ENCODE results near the gene ADAM12. TPM values are rescaled to one million over a fixed set of nuclear protein-coding genes. Genes with fewer than 3 reads are reported as not detected.
"Not testable (repeated sequence)": the region's sequence is repeated elsewhere in the genome, so short reads cannot be mapped to it uniquely, and the experiment has no call there.

Gene ADAM12
- polyA plus RNA-seq, 1 donor: 2.2 TPM

DNA sequence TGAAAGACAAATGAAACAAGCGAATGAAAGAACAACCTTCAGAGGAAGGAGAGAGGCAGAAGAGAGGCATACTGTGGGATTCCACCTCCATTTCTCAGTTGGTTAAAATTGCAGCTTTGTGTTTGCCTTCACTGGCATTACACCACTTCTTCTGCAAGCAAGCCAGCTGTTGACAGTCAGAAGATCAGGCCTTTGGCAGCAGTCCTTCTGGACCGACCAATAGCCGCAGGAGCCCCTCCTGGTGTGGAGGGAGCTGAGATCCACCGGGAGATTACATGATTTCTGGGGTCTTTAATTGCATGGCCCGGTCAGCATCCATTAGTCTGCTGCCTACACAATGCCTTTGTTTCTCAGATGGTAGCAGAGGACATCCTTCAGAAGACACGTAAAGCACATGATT, 206.7 kb downstream of the ADAM12 start:
- Histone ChIP-seq H3K4me1 (ENCODE audit: control insufficient read depth, insufficient read depth, low read length) (no peaks in the 10 kb centered on the region), H3K36me3 (ENCODE audit: control insufficient read depth, insufficient read depth, low read length) (no peaks in the 10 kb centered on the region), H3K27me3 (ENCODE audit: control insufficient read depth, insufficient read depth, low read length) (no peaks in the 10 kb centered on the region), H3K9me3 (ENCODE audit: control insufficient read depth, low read depth, low read length) (no peaks in the 10 kb centered on the region), H3K4me3 (ENCODE audit: low read length) (no peak overlapping the region), H3K27ac (ENCODE audit: low read length) (no peak overlapping the region)
- DNase-seq: no peak
- WGBS (ENCODE audit: insufficient coverage, low lambda C conversion rate): 100% methylated on average over 1 of the region's 6 CpGs

GRCh38 chr10:126179637-126180036, 208.6 kb downstream of the ADAM12 start:
- Histone ChIP-seq H3K4me3 (ENCODE audit: low read length) (no peak overlapping the region), H3K27me3 (ENCODE audit: control insufficient read depth, insufficient read depth, low read length) (no peaks in the 10 kb centered on the region), H3K27ac (ENCODE audit: low read length) (no peak overlapping the region), H3K9me3 (ENCODE audit: control insufficient read depth, low read depth, low read length) (no peaks in the 10 kb centered on the region), H3K36me3 (ENCODE audit: control insufficient read depth, insufficient read depth, low read length) (no peaks in the 10 kb centered on the region), H3K4me1 (ENCODE audit: control insufficient read depth, insufficient read depth, low read length) (no peaks in the 10 kb centered on the region)
- no peak for DNase-seq
- 100% methylated on average over 1 of the region's 7 CpGs for WGBS (ENCODE audit: insufficient coverage, low lambda C conversion rate)

DNA sequence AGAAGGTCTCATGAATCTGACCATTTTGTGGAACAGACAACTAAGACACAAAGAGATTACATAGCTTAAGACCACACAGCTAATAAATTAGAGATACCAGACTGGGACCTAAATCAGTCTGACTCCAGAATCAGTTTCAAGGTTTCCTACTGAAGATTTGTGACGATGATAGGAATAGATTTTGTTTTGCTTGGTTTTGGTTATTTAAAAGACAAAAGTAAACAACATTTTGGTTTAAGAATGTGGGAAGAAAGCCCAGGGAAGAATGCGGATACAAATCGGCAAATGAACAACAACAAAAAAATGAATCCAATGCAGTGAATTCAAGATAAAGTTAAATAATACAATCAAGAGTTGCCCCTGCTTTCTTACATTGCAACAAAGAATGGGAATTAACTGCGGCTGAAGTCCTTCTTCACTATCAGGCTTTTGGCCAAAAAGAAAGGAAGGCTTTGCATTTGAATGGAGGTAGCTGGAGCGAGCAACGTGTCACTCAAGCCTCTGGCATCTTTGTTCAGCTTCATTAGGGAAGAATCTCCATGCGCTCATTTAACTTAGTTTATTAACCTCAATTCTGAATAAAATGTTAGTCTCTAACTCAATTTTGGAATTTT, 210.8 kb downstream of the ADAM12 start:
- DNase-seq: no peak
- H3K4me3 ChIP-seq (ENCODE audit: low read length): no peak overlapping the region
- H3K4me1 ChIP-seq (ENCODE audit: control insufficient read depth, insufficient read depth, low read length): no peaks in the 10 kb centered on the region
- no peaks in the 10 kb centered on the region for H3K9me3 ChIP-seq (ENCODE audit: control insufficient read depth, low read depth, low read length)
- WGBS (ENCODE audit: insufficient coverage, low lambda C conversion rate): 82% methylated on average over 3 of the region's 7 CpGs
- H3K27ac ChIP-seq (ENCODE audit: low read length): no peak overlapping the region
- no peaks in the 10 kb centered on the region for H3K36me3 ChIP-seq (ENCODE audit: control insufficient read depth, insufficient read depth, low read length)
- H3K27me3 ChIP-seq (ENCODE audit: control insufficient read depth, insufficient read depth, low read length): no peaks in the 10 kb centered on the region

GRCh38 chr10:126175641-126176262, 212.5 kb downstream of the ADAM12 start:
- Histone ChIP-seq H3K4me3 (ENCODE audit: low read length) (no peak overlapping the region), H3K4me1 (ENCODE audit: control insufficient read depth, insufficient read depth, low read length) (no peaks in the 10 kb centered on the region), H3K36me3 (ENCODE audit: control insufficient read depth, insufficient read depth, low read length) (no peaks in the 10 kb centered on the region), H3K9me3 (ENCODE audit: control insufficient read depth, low read depth, low read length) (no peaks in the 10 kb centered on the region), H3K27ac (ENCODE audit: low read length) (no peak overlapping the region), H3K27me3 (ENCODE audit: control insufficient read depth, insufficient read depth, low read length) (no peaks in the 10 kb centered on the region)
- no peak for DNase-seq
- 68% methylated on average over 3 of the region's 14 CpGs for WGBS (ENCODE audit: insufficient coverage, low lambda C conversion rate)

DNA sequence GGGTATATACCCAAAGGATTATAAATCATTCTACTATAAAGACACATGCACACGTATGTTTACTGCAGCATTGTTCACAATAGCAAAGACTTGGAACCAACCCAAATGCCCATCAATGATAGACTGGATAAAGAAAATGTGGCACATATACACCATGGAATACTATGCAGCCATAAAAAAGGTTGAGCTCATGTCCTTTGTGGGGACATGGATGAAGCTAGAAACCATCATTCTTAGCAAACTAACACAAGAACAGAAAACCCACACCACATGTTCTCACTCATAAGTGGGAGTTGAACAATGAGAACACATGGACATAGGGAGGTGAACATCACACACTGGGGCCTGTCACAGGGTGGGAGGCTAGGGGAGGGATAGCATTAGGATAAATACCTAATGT, 215.5 kb downstream of the ADAM12 start:
- WGBS (ENCODE audit: insufficient coverage, low lambda C conversion rate): no CpG with 5 or more reads among the region's 1 CpG
- not testable (repeated sequence) for H3K9me3 ChIP-seq (ENCODE audit: control insufficient read depth, low read depth, low read length); H3K27ac ChIP-seq (ENCODE audit: low read length); DNase-seq; H3K27me3 ChIP-seq (ENCODE audit: control insufficient read depth, insufficient read depth, low read length); H3K4me1 ChIP-seq (ENCODE audit: control insufficient read depth, insufficient read depth, low read length); H3K4me3 ChIP-seq (ENCODE audit: low read length); H3K36me3 ChIP-seq (ENCODE audit: control insufficient read depth, insufficient read depth, low read length)

DNA sequence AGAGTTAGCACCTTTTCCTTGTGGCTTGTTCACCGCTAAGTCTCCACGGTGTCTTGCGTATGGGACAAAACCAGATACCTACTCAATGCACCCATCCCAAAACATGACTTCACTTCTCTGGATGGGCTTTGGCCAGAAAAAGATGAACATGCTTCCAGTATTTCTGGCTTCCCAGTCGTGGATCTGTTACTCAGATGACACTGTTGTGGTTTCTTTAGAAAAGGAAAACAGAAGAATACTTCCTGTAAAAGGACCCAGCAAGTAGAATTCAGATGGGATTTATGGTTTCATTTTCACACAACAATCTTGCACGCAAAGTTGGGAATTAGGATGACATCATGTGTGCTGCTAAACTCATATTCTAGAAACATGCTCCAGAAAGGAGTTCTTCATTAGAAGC, 216.7 kb downstream of the ADAM12 start:
- no peaks in the 10 kb centered on the region for H3K4me1 ChIP-seq (ENCODE audit: control insufficient read depth, insufficient read depth, low read length)
- no peaks in the 10 kb centered on the region for H3K36me3 ChIP-seq (ENCODE audit: control insufficient read depth, insufficient read depth, low read length)
- H3K9me3 ChIP-seq (ENCODE audit: control insufficient read depth, low read depth, low read length): no peaks in the 10 kb centered on the region
- H3K27me3 ChIP-seq (ENCODE audit: control insufficient read depth, insufficient read depth, low read length): no peaks in the 10 kb centered on the region
- DNase-seq: peak; percentile 16 to 25
- H3K27ac ChIP-seq (ENCODE audit: low read length): no peak overlapping the region
- H3K4me3 ChIP-seq (ENCODE audit: low read length): no peak overlapping the region
- no CpG with 5 or more reads among the region's 5 CpGs for WGBS (ENCODE audit: insufficient coverage, low lambda C conversion rate)

GRCh38 chr10:126170776-126171175, 217.5 kb downstream of the ADAM12 start:
- Histone ChIP-seq H3K27me3 (ENCODE audit: control insufficient read depth, insufficient read depth, low read length) (no peaks in the 10 kb centered on the region), H3K27ac (ENCODE audit: low read length) (no peak overlapping the region), H3K4me1 (ENCODE audit: control insufficient read depth, insufficient read depth, low read length) (no peaks in the 10 kb centered on the region), H3K4me3 (ENCODE audit: low read length) (no peak overlapping the region), H3K36me3 (ENCODE audit: control insufficient read depth, insufficient read depth, low read length) (no peaks in the 10 kb centered on the region), H3K9me3 (ENCODE audit: control insufficient read depth, low read depth, low read length) (no peaks in the 10 kb centered on the region)
- no peak for DNase-seq
- WGBS (ENCODE audit: insufficient coverage, low lambda C conversion rate): no CpG with 5 or more reads among the region's 2 CpGs

DNA sequence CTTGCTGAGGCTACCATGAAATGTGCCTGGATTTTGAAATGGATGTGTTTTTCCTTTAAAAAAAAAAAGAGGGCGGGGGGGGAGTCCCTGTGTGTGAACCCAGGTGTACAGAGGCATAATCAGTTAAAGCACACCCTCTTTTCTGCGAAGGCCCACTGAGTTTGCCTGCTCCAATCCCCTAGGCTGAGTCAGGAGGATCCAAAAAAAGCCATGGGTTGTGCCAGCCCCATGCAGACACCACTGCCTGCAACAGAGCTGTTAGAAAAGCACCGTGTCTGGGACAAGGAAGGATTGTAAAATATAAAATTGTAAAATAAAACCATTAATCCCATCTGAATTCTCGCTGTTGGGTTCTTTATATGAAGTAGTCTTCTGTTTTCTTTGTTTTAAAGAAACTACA, 217.9 kb downstream of the ADAM12 start:
- no peak overlapping the region for H3K27ac ChIP-seq (ENCODE audit: low read length)
- H3K4me1 ChIP-seq (ENCODE audit: control insufficient read depth, insufficient read depth, low read length): no peaks in the 10 kb centered on the region
- no peak for DNase-seq
- no CpG with 5 or more reads among the region's 4 CpGs for WGBS (ENCODE audit: insufficient coverage, low lambda C conversion rate)
- H3K4me3 ChIP-seq (ENCODE audit: low read length): no peak overlapping the region
- no peaks in the 10 kb centered on the region for H3K27me3 ChIP-seq (ENCODE audit: control insufficient read depth, insufficient read depth, low read length)
- H3K9me3 ChIP-seq (ENCODE audit: control insufficient read depth, low read depth, low read length): no peaks in the 10 kb centered on the region
- H3K36me3 ChIP-seq (ENCODE audit: control insufficient read depth, insufficient read depth, low read length): no peaks in the 10 kb centered on the region

DNA sequence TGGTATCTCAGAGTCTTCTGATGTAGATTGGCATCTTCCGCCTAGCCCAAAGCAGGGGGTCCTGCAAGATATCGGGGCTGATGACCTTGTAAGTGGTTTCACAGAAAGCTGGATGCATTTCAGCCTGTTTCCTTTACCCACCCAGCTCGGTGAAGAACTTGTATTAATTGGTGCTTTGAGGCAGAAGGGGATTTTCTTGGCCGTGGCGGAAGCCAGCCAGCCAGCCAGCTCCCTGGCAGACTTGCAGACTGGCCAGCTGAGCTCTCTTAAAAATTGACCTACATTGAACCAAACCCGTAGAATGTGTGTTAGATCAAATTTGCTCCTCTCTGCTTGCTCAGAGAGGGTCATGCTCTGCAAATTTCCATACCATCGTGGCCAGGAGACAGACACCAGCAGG, 218.4 kb downstream of the ADAM12 start:
- H3K27ac ChIP-seq (ENCODE audit: low read length): no peak overlapping the region
- no CpG with 5 or more reads among the region's 7 CpGs for WGBS (ENCODE audit: insufficient coverage, low lambda C conversion rate)
- no peaks in the 10 kb centered on the region for H3K36me3 ChIP-seq (ENCODE audit: control insufficient read depth, insufficient read depth, low read length)
- no peaks in the 10 kb centered on the region for H3K27me3 ChIP-seq (ENCODE audit: control insufficient read depth, insufficient read depth, low read length)
- H3K4me1 ChIP-seq (ENCODE audit: control insufficient read depth, insufficient read depth, low read length): no peaks in the 10 kb centered on the region
- H3K9me3 ChIP-seq (ENCODE audit: control insufficient read depth, low read depth, low read length): no peaks in the 10 kb centered on the region
- DNase-seq: no peak
- H3K4me3 ChIP-seq (ENCODE audit: low read length): no peak overlapping the region

DNA sequence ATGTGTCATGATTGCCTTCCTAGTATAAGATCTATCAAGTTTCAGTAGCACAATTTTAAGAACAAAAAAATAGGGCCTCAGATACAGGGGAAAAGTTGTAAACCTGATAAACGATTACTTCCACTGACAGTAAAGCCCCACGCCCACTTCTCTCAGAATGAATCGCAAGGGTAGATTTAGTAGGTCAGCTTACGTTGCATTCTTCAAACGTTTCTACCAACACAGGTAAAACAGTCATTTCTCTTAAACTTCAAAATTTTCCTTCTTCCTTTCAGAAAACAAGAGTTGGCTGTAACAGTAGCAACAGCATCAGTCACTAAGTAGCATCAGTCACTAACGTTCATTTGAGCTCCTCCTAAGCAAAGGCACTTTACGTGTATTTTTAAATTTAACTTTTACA, 221.5 kb downstream of the ADAM12 start:
- 59% methylated on average over 3 of the region's 7 CpGs for WGBS (ENCODE audit: insufficient coverage, low lambda C conversion rate)
- Histone ChIP-seq H3K27me3 (ENCODE audit: control insufficient read depth, insufficient read depth, low read length) (no peaks in the 10 kb centered on the region), H3K27ac (ENCODE audit: low read length) (no peak overlapping the region), H3K4me1 (ENCODE audit: control insufficient read depth, insufficient read depth, low read length) (no peaks in the 10 kb centered on the region), H3K9me3 (ENCODE audit: control insufficient read depth, low read depth, low read length) (no peaks in the 10 kb centered on the region), H3K4me3 (ENCODE audit: low read length) (no peak overlapping the region), H3K36me3 (ENCODE audit: control insufficient read depth, insufficient read depth, low read length) (no peaks in the 10 kb centered on the region)
- no peak for DNase-seq

DNA sequence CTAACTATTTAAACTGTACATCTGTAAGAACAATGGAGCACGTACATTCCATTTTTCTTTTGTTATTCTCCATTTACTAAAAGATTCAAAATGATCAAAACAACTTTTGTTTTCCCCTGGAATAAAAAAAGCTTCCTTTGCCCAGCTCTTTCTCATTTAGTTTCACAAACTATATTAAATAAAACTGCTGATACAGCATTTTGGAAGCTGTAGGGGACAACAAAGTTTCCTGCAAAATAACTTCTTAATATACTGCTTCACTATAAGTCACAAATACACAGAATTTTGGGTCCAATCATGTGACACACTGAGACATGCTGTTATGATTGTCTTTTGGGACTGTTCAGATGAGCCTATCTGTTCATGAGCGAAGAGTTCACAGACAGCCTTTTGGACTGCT, 222.4 kb downstream of the ADAM12 start:
- H3K4me3 ChIP-seq (ENCODE audit: low read length): no peak overlapping the region
- no peaks in the 10 kb centered on the region for H3K27me3 ChIP-seq (ENCODE audit: control insufficient read depth, insufficient read depth, low read length)
- no peak for DNase-seq
- WGBS (ENCODE audit: insufficient coverage, low lambda C conversion rate): 80% methylated on average over 1 of the region's 2 CpGs
- H3K27ac ChIP-seq (ENCODE audit: low read length): no peak overlapping the region
- H3K36me3 ChIP-seq (ENCODE audit: control insufficient read depth, insufficient read depth, low read length): no peaks in the 10 kb centered on the region
- no peaks in the 10 kb centered on the region for H3K9me3 ChIP-seq (ENCODE audit: control insufficient read depth, low read depth, low read length)
- H3K4me1 ChIP-seq (ENCODE audit: control insufficient read depth, insufficient read depth, low read length): no peaks in the 10 kb centered on the region
